K562 (cell line): Measurements from ENCODE around the gene AP1S3. TPM values are rescaled to one million over a fixed set of nuclear protein-coding genes. Genes with fewer than 3 reads are reported as not detected.

Experiments
- ATAC-seq: fragments of 200-7000 bp; cut with Tn5 transposase; 3 replicates; pipeline ENCODE4 v1.9.1; 2020; ENCODE audit warnings: moderate library complexity
- BruUV-seq: library from RNA; stranded (reverse); fragments of 400-500 nt; replicated peaks from 2 replicates; lab custom pipeline; 2021; lab: Mats Ljungman, UMichigan
- CTCF ChIA-PET: fragments of 300-600 bp; formaldehyde crosslinking; extraction: SDS; loops from one replicate; lab custom pipeline; 2021; ENCODE audit warnings: low intra/inter-chr PET ratio; lab: Yijun Ruan, JAX
- POLR2A ChIA-PET: fragments of 300-600, 350-650 bp; sonication (Branson Sonifier 250); formaldehyde crosslinking; extraction: SDS; loops from one replicate; lab custom pipeline; 2021; ENCODE audit warnings: antibody characterized with exemption, inconsistent platforms; lab: Yijun Ruan, JAX
- DNase-seq, 4 experiments: peaks; one replicate each; pipeline versions ENCODE4 v3.0.0 to v3.0.0-alpha.2; 2011 to 2018; ENCODE audit warnings: low spot score in 3 of 4, mixed read lengths in 3 of 4; ENCODE audit errors: extremely low read depth in 1 of 4
- FAIRE-seq: peaks from 2 replicates; lab custom pipeline; 2011; peaks lifted over from hg19 to GRCh38; lab: Jason Lieb, UNC
- H2AFZ ChIP-seq: 2 replicates; pipeline ENCODE4 v1.6.0; 2011; ENCODE audit warnings: low read depth, low read length, control low read depth, inconsistent platforms
- H3K27ac ChIP-seq: fragments of 200-600 bp; 3 replicates; pipeline ENCODE4 v1.8.0; 2011; ENCODE audit warnings: low read depth, mild to moderate bottlenecking, control low read depth, inconsistent platforms, low read length, moderate library complexity, mixed read lengths; ENCODE audit errors: extremely low read depth
- H3K27me3 ChIP-seq, 2 experiments: fragments of 300-600 bp in 1 of 2; 2 replicates in 1 of 2; 3 replicates in 1 of 2; pipeline versions ENCODE4 v1.6.0 to v1.8.0; 2011; ENCODE audit warnings: inconsistent platforms in 2 of 2, low read length in 2 of 2, mild to moderate bottlenecking in 1 of 2, mixed read lengths in 1 of 2, moderate library complexity in 1 of 2; ENCODE audit not compliant: control insufficient read depth in 2 of 2, insufficient read depth in 2 of 2
- H3K36me3 ChIP-seq: fragments of 300-600 bp; 3 replicates; pipeline ENCODE4 v1.8.0; 2011; ENCODE audit warnings: mild to moderate bottlenecking, low read length, inconsistent platforms; ENCODE audit not compliant: control insufficient read depth, insufficient read depth
- H3K4me1 ChIP-seq, 2 experiments: fragments of 200-600 bp in 1 of 2; replicated peaks in 1 of 2; 2 replicates in 1 of 2; 3 replicates in 1 of 2; pipeline versions ENCODE4 v1.5.1 to v1.8.0; 2011; ENCODE audit warnings: inconsistent platforms in 2 of 2, low read length in 2 of 2, mild to moderate bottlenecking in 1 of 2, mixed read lengths in 1 of 2, moderate library complexity in 1 of 2; ENCODE audit not compliant: control insufficient read depth in 2 of 2, insufficient read depth in 2 of 2
- H3K4me2 ChIP-seq: 2 replicates; pipeline ENCODE4 v1.6.1; 2011; ENCODE audit warnings: low read length, control low read depth, inconsistent platforms, mixed read lengths; ENCODE audit not compliant: insufficient read depth
- H3K4me3 ChIP-seq: fragments of 200-600 bp; sonication (generic), shearing (Covaris generic); 2 replicates; pipeline ENCODE4 v1.5.1; 2016; ENCODE audit warnings: control low read depth, inconsistent platforms
- H3K79me2 ChIP-seq: fragments of 200-600 bp; 3 replicates; pipeline ENCODE4 v1.8.0; 2011; ENCODE audit warnings: low read length, inconsistent platforms; ENCODE audit not compliant: control insufficient read depth, insufficient read depth
- H3K9ac ChIP-seq, 2 experiments: 2 replicates each; pipeline versions ENCODE4 v1.6.0 to v1.6.1; 2011; ENCODE audit warnings: low read depth in 2 of 2, low read length in 2 of 2, control low read depth in 1 of 2, inconsistent platforms in 1 of 2, mild to moderate bottlenecking in 1 of 2, mixed read lengths in 1 of 2; ENCODE audit not compliant: insufficient read depth in 1 of 2
- H3K9me1 ChIP-seq: one replicate; pipeline ENCODE4 v1.6.0; 2011; ENCODE audit warnings: inconsistent platforms, mild to moderate bottlenecking, low read length, moderate library complexity; ENCODE audit not compliant: control insufficient read depth, insufficient read depth
- H3K9me3 ChIP-seq: replicated peaks from 2 replicates; pipeline ENCODE4 v1.5.1; 2011; ENCODE audit warnings: low read depth, low read length, inconsistent platforms; ENCODE audit not compliant: control insufficient read depth, insufficient read depth
- H4K20me1 ChIP-seq: replicated peaks from 2 replicates; pipeline ENCODE4 v1.6.1; 2011; ENCODE audit warnings: low read length, inconsistent platforms, mixed read lengths; ENCODE audit not compliant: control insufficient read depth, insufficient read depth
- ELF4 ChIP-seq: fragments of 450-650 bp; formaldehyde crosslinking; IDR thresholded peaks from 2 replicates; pipeline ENCODE4 v1.4.0; 2022; ENCODE audit warnings: missing genetic modification characterization
- KAT8 ChIP-seq: fragments of 450-650 bp; IDR thresholded peaks from 2 replicates; pipeline ENCODE4 v1.6.1; 2016; ENCODE audit warnings: low read depth, mild to moderate bottlenecking
- LCOR ChIP-seq: sonication (generic); formaldehyde crosslinking; IDR thresholded peaks from 2 replicates; pipeline ENCODE4 v1.8.0; 2022; ENCODE audit warnings: mild to moderate bottlenecking, missing genetic modification reagents
- NR3C1 ChIP-seq: sonication (generic); formaldehyde crosslinking; IDR thresholded peaks from 2 replicates; pipeline ENCODE4 v1.8.1; 2022; ENCODE audit warnings: missing genetic modification reagents
- SRSF3 ChIP-seq: fragments of 200-400 bp; formaldehyde crosslinking; IDR thresholded peaks from 2 replicates; pipeline ENCODE4 v1.6.1; 2016; ENCODE audit warnings: mild to moderate bottlenecking, low read length, moderate library complexity; ENCODE audit not compliant: insufficient read depth
- TAF15 ChIP-seq: fragments of 200-400 bp; formaldehyde crosslinking; IDR thresholded peaks from 2 replicates; pipeline ENCODE4 v1.6.1; 2017; ENCODE audit warnings: mild to moderate bottlenecking, low read depth, low read length, moderate library complexity
- XRCC3 ChIP-seq: fragments of 450-650 bp; IDR thresholded peaks from 2 replicates; pipeline ENCODE4 v1.6.1; 2017; ENCODE audit warnings: mild to moderate bottlenecking, moderate library complexity
- WGBS: fragments of 100-300 bp; shearing (Covaris generic); methylation state at CpG from one replicate; pipeline ENCODE4 v1.1.6; 2016; ENCODE audit warnings: low coverage, mixed read lengths; ENCODE audit not compliant: insufficient coverage; ENCODE audit errors: missing lambda C conversion rate; 5-methylcytosine and 5-hydroxymethylcytosine counted together
- in situ Hi-C: fragments of 300-500 bp; cut with MboI; formaldehyde crosslinking; loops from 4 replicates; pipeline ENCODE4 v1.15.0; 2018; ENCODE audit warnings: inconsistent platforms, mixed read lengths
- intact Hi-C: fragments of 100-400 bp; cut with micrococcal nuclease; formaldehyde crosslinking; loops from 2 replicates; pipeline ENCODE4 v1.14.2; 2022
- polyA plus RNA-seq, 8 experiments: library from polyadenylated mRNA; depleted of rRNA in 4 of 8; stranded (reverse) in 5 of 8; unstranded in 3 of 8; fragments of >200 nt; fragmentation: Nextera tagmentation in 2 of 8; fragmentation: Illumina TruSeq in 1 of 8; extraction: Ambion mirVana in 2 of 8; extraction: Trizol in 1 of 8; gene quantifications; 2 replicates each; pipeline versions ENCODE4 v1.2.1 to v1.2.3, GENCODE V29; 2011 to 2014; ENCODE audit warnings: inconsistent platforms in 1 of 8, missing spikeins in 1 of 8
- total RNA-seq, 7 experiments: library from RNA; depleted of rRNA in 6 of 7; stranded (reverse); fragments of >200 nt in 6 of 7; fragmentation: Illumina TruSeq in 2 of 7; extraction: Trizol in 2 of 7; gene quantifications; 2 replicates each; pipeline versions ENCODE4 v1.2.1 to v1.2.3, GENCODE V29; 2011 to 2021; ENCODE audit warnings: low replicate concordance in 1 of 7
- TF ChIP-seq, protein P1 (sequence below): IDR thresholded peaks from 3 replicates; pipeline ENCODE4 v1.6.1; 2011; ENCODE audit warnings: borderline replicate concordance, mild to moderate bottlenecking; ENCODE audit not compliant: insufficient read length, insufficient read depth
- TF ChIP-seq, protein P2 (sequence below), 2 experiments: fragments of 200-800 bp in 1 of 2; sonication (Bioruptor generic) in 1 of 2; sonication (generic) in 1 of 2; formaldehyde crosslinking in 1 of 2; IDR thresholded peaks in 1 of 2; conservative IDR thresholded peaks in 1 of 2; 2 replicates each; pipeline versions ENCODE4 v1.5.0 to v1.6.1; 2016 to 2020; ENCODE audit warnings: missing compliant biosample characterization in 1 of 2, missing genetic modification characterization in 1 of 2, missing genetic modification reagents in 1 of 2
- TF ChIP-seq, protein P3 (sequence below), 2 experiments: fragments of 450-650 bp; IDR thresholded peaks; 2 replicates each; pipeline ENCODE4 v1.6.1; 2016

Gene AP1S3
- total and polyA plus RNA-seq, 9 of the 15 experiments (the other 6 are each of a cell fraction or from before 2014, with no cell fraction given) = 0.50 to 3.8 (median 2.1) TPM

DNA sequence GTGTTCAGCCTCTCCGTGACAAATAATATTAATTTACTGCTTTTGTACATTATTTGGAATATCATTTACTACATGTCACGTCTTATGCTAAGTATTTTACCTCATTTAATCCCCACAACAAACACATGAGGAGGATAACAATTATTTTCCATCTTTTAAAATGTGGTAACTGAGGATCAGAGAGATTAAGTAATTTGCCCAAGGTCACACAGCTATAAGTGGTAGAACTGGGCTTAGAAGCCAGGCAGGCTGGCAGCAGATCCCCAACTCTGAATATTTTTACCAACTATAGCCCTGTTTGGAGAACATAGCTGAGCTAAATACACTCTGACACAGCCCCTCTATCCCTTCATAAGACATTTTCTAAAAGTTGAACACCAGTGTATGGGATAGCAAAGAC lies 24.1 kb downstream of the AP1S3 start (continued):
- no peak for TF ChIP-seq KAT8
- no peak for TF ChIP-seq XRCC3
- no peak for TF ChIP-seq NR3C1
- TF ChIP-seq LCOR (CRISPR knock-in tag) = no peak
- TF ChIP-seq, protein P1, sequence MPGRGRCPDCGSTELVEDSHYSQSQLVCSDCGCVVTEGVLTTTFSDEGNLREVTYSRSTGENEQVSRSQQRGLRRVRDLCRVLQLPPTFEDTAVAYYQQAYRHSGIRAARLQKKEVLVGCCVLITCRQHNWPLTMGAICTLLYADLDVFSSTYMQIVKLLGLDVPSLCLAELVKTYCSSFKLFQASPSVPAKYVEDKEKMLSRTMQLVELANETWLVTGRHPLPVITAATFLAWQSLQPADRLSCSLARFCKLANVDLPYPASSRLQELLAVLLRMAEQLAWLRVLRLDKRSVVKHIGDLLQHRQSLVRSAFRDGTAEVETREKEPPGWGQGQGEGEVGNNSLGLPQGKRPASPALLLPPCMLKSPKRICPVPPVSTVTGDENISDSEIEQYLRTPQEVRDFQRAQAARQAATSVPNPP = no peak
- TF ChIP-seq TAF15 = no peak

DNA sequence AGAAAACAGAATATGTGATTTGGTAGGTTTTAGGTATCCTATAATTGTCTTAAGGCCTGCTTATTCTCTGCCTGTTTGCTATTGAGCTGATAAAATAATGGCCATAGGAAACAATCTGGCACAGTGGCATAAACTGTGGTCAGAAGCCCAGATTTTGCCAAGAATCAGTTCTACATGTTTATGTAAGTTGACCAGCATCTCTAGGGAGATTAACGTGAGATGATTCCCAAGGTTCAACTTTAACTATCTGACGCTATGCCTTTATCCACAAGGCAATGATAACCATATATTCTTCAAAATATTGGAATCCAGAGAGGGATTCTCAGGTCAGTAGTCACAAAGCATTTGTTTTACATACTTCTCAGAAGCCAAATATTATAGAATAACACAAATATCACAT lies 25.6 kb downstream of the AP1S3 start:
- intact Hi-C loops (no loop called here), in situ Hi-C loops (loop anchor here (25.0 kb wide), 1 partner anchor 849 kb away; no protein-coding TSS in a partner anchor)
- no peaks in the 10 kb centered on the region for H3K9me1 ChIP-seq
- DNase-seq (no peak), FAIRE-seq (no peak), ATAC-seq (no peak)
- H3K4me1 ChIP-seq = no peaks in the 10 kb centered on the region
- 5% methylated on average over 2 of the region's 2 CpGs for whole genome bisulfite sequencing
- H4K20me1 ChIP-seq = no peaks in the 10 kb centered on the region
- TF ChIP-seq, protein P2, sequence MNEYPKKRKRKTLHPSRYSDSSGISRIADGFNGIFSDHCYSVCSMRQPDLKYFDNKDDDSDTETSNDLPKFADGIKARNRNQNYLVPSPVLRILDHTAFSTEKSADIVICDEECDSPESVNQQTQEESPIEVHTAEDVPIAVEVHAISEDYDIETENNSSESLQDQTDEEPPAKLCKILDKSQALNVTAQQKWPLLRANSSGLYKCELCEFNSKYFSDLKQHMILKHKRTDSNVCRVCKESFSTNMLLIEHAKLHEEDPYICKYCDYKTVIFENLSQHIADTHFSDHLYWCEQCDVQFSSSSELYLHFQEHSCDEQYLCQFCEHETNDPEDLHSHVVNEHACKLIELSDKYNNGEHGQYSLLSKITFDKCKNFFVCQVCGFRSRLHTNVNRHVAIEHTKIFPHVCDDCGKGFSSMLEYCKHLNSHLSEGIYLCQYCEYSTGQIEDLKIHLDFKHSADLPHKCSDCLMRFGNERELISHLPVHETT (CRISPR knock-in tag; conservative IDR thresholded peaks at IDR 0.05 in 1 of 2, IDR thresholded peaks at IDR 0.05 in 1 of 2) = no peak
- TF ChIP-seq ELF4 (no peak), SRSF3 (no peak)
- TF ChIP-seq, protein P3, sequence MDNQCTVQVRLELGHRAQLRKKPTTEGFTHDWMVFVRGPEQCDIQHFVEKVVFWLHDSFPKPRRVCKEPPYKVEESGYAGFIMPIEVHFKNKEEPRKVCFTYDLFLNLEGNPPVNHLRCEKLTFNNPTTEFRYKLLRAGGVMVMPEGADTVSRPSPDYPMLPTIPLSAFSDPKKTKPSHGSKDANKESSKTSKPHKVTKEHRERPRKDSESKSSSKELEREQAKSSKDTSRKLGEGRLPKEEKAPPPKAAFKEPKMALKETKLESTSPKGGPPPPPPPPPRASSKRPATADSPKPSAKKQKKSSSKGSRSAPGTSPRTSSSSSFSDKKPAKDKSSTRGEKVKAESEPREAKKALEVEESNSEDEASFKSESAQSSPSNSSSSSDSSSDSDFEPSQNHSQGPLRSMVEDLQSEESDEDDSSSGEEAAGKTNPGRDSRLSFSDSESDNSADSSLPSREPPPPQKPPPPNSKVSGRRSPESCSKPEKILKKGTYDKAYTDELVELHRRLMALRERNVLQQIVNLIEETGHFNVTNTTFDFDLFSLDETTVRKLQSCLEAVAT (IDR thresholded peaks at IDR 0.05) = no peak
- no peak overlapping the region for H3K4me3 ChIP-seq
- ChIA-PET POLR2A (interaction anchor here (0.6 to 0.7 kb wide), 2 partner anchors 19 to 350 kb away, joined by 3 to 4 read pairs; no protein-coding TSS in a partner anchor), CTCF (no interaction called here)
- no peaks in the 10 kb centered on the region; a peak in 1 of 5 replicates for H3K27me3 ChIP-seq
- H3K9me3 ChIP-seq = no peaks in the 10 kb centered on the region
- no peaks in the 10 kb centered on the region for H3K79me2 ChIP-seq
- no peak overlapping the region for H3K27ac ChIP-seq
- H3K9ac ChIP-seq = no peak overlapping the region
- no peaks in the 10 kb centered on the region for H3K36me3 ChIP-seq
- H2AFZ ChIP-seq = no peak overlapping the region
- no peak overlapping the region for H3K4me2 ChIP-seq
- BruUV-seq = no TSS peak
